ENCODE results near the gene SAP30BP. TPM values are rescaled to one million over a fixed set of nuclear protein-coding genes. Genes with fewer than 3 reads are reported as not detected.

SAP30BP gene
- total and polyA plus RNA-seq, 2 of the 13 experiments (the other 11 are each of a cell fraction or from before 2014, with no cell fraction given): 67.7 to 99.4 TPM

- TF ChIP-seq ATF6 (CRISPR knock-in tag; conservative IDR thresholded peaks at IDR 0.05) (no peak), ZNF318 (CRISPR knock-in tag; IDR thresholded peaks at IDR 0.05) (peak; percentile 75; the same call in 1 of the 2 replicates), CBFB (CRISPR knock-in tag; IDR thresholded peaks at IDR 0.05) (no peak), ATF2 (CRISPR knock-in tag; IDR thresholded peaks at IDR 0.05) (no peak), MED1 (CRISPR knock-in tag; IDR thresholded peaks at IDR 0.05) (no peak), ZNF850 (CRISPR knock-in tag; conservative IDR thresholded peaks at IDR 0.05) (no peak), CEBPB (IDR thresholded peaks at IDR 0.05; ENCODE audit: borderline replicate concordance, low read depth, low read length) (no peak), BRD4 (CRISPR knock-in tag; IDR thresholded peaks at IDR 0.05) (0 out of 2 replicates have a peak, but pooled peaks have one; percentile 47), BORCS8-MEF2B (CRISPR knock-in tag; IDR thresholded peaks at IDR 0.05) (no peak; the same call in 1 of the 2 replicates), ZNF747 (CRISPR knock-in tag; IDR thresholded peaks at IDR 0.05; ENCODE audit: borderline replicate concordance) (no peak), RFX3 (CRISPR knock-in tag; IDR thresholded peaks at IDR 0.05) (no peak), TBX3 (IDR thresholded peaks at IDR 0.05; ENCODE audit: borderline replicate concordance) (no peak), SMARCE1 (IDR thresholded peaks at IDR 0.05; ENCODE audit: borderline replicate concordance) (no peak), ZFAT (CRISPR knock-in tag; conservative IDR thresholded peaks at IDR 0.05) (no peak), ZNF574 (CRISPR knock-in tag; IDR thresholded peaks at IDR 0.05) (peak; percentile 32; the same call in 1 of the 2 replicates)
Measured at GRCh38 chr17:75720656-75721462, 53.7 kb downstream of the SAP30BP start, which contains the start of gene ITGB4 (continued).
